GM23338 (cell line): Measurements from ENCODE around the gene FLT1.

Source experiments
- CTCF ChIP-seq, 2 experiments: fragments of 200-600 bp in 1 of 2; sonication (generic) in 1 of 2; conservative IDR thresholded peaks; 2 replicates each; pipeline versions ENCODE4 v1.5.1 to v1.6.1; 2016 to 2017; ENCODE audit warnings: antibody characterized with exemption in 2 of 2, low read depth in 2 of 2, mild to moderate bottlenecking in 2 of 2, moderate library complexity in 1 of 2
- ZNF331 ChIP-seq: fragments of 250-450 bp; sonication (Bioruptor Pico); IDR thresholded peaks from 2 replicates; pipeline ENCODE4 v1.5.0; 2020; ENCODE audit warnings: low read depth, mild to moderate bottlenecking, moderate library complexity

- no peak for TF ChIP-seq CTCF (conservative IDR thresholded peaks at IDR 0.05; ENCODE audit: low read depth in 2 of 2)
- TF ChIP-seq ZNF331 (CRISPR knock-in tag), result no peak
These were observed 155.5 kb downstream of the FLT1 start for GRCh38 chr13:28339419-28339818.
